Vagina (tissue), 2 donors: ENCODE results near the gene HOXD13.

Source experiments
- CTCF ChIP-seq, 3 experiments: fragments of 450-650 bp in 2 of 3; fragments of 200-600 bp in 1 of 3; sonication (generic) in 1 of 3; IDR thresholded peaks; one replicate each; pipeline ENCODE4 v1.5.1; 2017 to 2019; ENCODE audit warnings: antibody characterized with exemption in 3 of 3, mild to moderate bottlenecking in 2 of 3, moderate library complexity in 2 of 3
- POLR2AphosphoS5 ChIP-seq, 2 donors: sonication (generic); formaldehyde crosslinking; IDR thresholded peaks; one replicate each; pipeline ENCODE4 v1.9.0; 2017; ENCODE audit warnings: antibody characterized with exemption in 2 of 2, mild to moderate bottlenecking in 2 of 2, low read depth in 1 of 2; ENCODE audit not compliant: insufficient read depth in 1 of 2

GRCh38 chr2:176088048-176088936 is 4.2 kb upstream of the HOXD13 start:
- TF ChIP-seq CTCF (IDR thresholded peaks at IDR 0.05) (peak; percentile 7 to 58 (median 57)), POLR2AphosphoS5 (IDR thresholded peaks at IDR 0.05; ENCODE audit: insufficient read depth in 1 of 2, low read depth in 1 of 2) (peak in 1 of 2 donors; percentile 77)
